Measurements from ENCODE around the gene PCDHA1.
"Not testable (repeated sequence)": the region's sequence is repeated elsewhere in the genome, so short reads cannot be mapped to it uniquely, and the experiment has no call there.

Gene PCDHA1

DNA sequence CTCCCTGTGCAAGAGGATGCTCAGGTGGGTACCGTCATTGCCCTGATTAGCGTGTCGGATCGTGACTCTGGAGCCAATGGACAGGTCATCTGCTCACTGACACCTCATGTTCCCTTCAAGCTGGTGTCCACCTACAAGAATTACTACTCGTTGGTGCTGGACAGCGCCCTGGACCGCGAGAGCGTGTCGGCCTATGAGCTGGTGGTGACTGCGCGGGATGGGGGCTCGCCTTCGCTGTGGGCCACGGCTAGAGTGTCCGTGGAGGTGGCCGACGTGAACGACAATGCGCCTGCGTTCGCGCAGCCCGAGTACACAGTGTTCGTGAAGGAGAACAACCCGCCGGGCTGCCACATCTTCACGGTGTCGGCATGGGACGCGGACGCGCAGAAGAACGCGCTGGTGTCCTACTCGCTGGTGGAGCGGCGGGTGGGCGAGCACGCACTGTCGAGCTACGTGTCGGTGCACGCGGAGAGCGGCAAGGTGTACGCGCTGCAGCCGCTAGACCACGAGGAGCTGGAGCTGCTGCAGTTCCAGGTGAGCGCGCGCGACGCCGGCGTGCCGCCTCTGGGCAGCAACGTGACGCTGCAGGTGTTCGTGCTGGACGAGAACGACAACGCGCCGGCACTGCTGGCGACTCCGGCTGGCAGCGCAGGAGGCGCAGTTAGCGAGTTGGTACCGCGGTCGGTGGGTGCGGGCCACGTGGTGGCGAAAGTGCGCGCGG, 90.8 kb downstream of the PCDHA1 start:
- CTCF ChIA-PET; H3K36me3 ChIP-seq (ENCODE audit: control insufficient read depth in 4 of 4, insufficient read depth in 4 of 4, low read length in 3 of 4); H3K27ac ChIP-seq (ENCODE audit: insufficient read depth in 1 of 2, low read depth in 1 of 2, low read length in 2 of 2, poor library complexity in 1 of 2, severe bottlenecking in 2 of 2); H3K4me1 ChIP-seq (ENCODE audit: control extremely low read depth in 1 of 4, control insufficient read depth in 4 of 4, insufficient read depth in 4 of 4, low read length in 3 of 4); DNase-seq; POLR2A ChIA-PET; H3K4me3 ChIP-seq (ENCODE audit: control insufficient read depth in 1 of 7, extremely low read depth in 1 of 7, insufficient read depth in 4 of 7, low read depth in 2 of 7, low read length in 6 of 7): not testable (repeated sequence)
- WGBS (ENCODE audit: insufficient coverage), result 44% methylated on average over 80 of the region's 80 CpGs
- Histone ChIP-seq H3K27me3 (replicated peaks in 2 of 5; ENCODE audit: control insufficient read depth in 4 of 5, insufficient read depth in 5 of 5, low read length in 4 of 5) (peaks cover 4 to 39% (median 7%) of the 10 kb centered on the region in 5 experiments), H3K9me3 (ENCODE audit: control extremely low read depth in 1 of 5, control insufficient read depth in 4 of 5, insufficient read depth in 2 of 5, low read depth in 1 of 5, low read length in 4 of 5) (peaks cover 8 to 55% (median 30%) of the 10 kb centered on the region in 5 experiments)

DNA sequence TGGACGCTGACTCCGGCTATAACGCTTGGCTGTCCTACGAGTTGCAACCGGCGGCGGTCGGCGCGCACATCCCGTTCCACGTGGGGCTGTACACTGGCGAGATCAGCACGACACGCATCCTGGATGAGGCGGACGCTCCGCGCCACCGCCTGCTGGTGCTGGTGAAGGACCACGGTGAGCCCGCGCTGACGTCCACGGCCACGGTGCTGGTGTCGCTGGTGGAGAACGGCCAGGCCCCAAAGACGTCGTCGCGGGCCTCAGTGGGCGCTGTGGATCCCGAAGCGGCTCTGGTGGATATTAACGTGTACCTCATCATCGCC, 91.3 kb downstream of the PCDHA1 start:
- 45% methylated on average over 37 of the region's 37 CpGs for WGBS (ENCODE audit: insufficient coverage)

DNA sequence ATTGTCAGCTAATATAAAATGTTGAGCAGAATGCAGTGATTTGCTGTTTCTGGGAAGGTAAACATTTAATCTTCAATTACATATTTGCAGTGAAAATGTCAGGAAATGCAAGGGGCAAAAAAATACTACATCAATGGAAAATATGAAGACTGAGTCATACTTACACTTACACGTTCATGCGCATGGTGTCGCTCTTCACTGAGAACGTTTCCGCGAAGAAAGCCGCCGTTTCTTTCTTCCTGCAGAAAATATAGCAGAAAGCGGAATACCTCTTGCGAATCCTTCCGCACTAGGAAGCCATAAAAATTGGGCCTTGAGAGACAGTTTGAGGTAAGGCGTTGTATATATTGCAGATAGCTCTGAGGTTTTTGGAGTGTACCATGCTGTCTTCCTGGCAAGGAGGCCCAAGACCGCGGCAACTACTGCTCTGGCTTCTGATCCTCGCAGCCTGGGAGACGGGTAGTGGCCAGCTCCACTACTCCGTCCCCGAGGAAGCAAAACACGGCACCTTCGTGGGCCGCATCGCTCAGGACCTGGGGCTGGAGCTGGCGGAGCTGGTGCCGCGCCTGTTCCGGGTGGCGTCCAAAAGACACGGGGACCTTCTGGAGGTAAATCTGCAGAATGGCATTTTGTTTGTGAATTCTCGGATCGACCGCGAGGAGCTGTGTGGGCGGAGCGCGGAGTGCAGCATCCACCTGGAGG, 96.1 kb downstream of the PCDHA1 start, which contains the start of gene PCDHA13:
PCDHA13 (plus strand) TSS at position 236 of the 702 bp plus-strand sequence; CDS start at position 381, 145 bp downstream.
- DNase-seq, result peak in 2 of 3 donors; percentile 1 to 9

More for the DNA sequence above, 91.3 kb downstream of the PCDHA1 start:
- Histone ChIP-seq H3K9me3 (ENCODE audit: control extremely low read depth in 1 of 5, control insufficient read depth in 4 of 5, insufficient read depth in 2 of 5, low read depth in 1 of 5, low read length in 4 of 5) (peaks cover 8 to 58% (median 35%) of the 10 kb centered on the region in 5 experiments), H3K27ac (ENCODE audit: insufficient read depth in 1 of 2, low read depth in 1 of 2, low read length in 2 of 2, poor library complexity in 1 of 2, severe bottlenecking in 2 of 2) (no peak overlapping the region), H3K4me3 (ENCODE audit: control insufficient read depth in 1 of 7, extremely low read depth in 1 of 7, insufficient read depth in 4 of 7, low read depth in 2 of 7, low read length in 6 of 7) (no peak overlapping the region), H3K4me1 (ENCODE audit: control extremely low read depth in 1 of 4, control insufficient read depth in 4 of 4, insufficient read depth in 4 of 4, low read length in 3 of 4) (no peaks in the 10 kb centered on the region), H3K27me3 (replicated peaks in 2 of 5; ENCODE audit: control insufficient read depth in 4 of 5, insufficient read depth in 5 of 5, low read length in 4 of 5) (peaks cover 4 to 44% (median 7%) of the 10 kb centered on the region in 5 experiments), H3K36me3 (ENCODE audit: control insufficient read depth in 4 of 4, insufficient read depth in 4 of 4, low read length in 3 of 4) (peaks cover 0 to 2% (median 0%) of the 10 kb centered on the region in 4 experiments)
- DNase-seq, result no peak
- CTCF ChIA-PET, result no interaction called here
- POLR2A ChIA-PET, result no interaction called here

DNA sequence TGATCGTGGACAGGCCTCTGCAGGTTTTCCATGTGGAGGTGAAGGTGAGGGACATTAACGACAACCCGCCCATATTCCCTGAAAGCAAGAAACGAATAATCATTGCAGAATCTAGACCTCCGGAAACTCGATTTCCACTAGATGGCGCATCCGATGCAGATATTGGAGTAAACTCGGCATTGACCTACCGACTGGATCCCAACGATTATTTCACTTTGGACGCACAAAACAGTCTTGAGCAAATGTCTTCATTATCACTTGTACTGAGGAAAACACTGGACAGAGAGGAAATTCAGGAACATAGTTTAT, 96.6 kb downstream of the PCDHA1 start:
- Histone ChIP-seq H3K27ac (ENCODE audit: insufficient read depth in 1 of 2, low read depth in 1 of 2, low read length in 2 of 2, poor library complexity in 1 of 2, severe bottlenecking in 2 of 2) (no peak overlapping the region), H3K4me3 (ENCODE audit: control insufficient read depth in 1 of 7, extremely low read depth in 1 of 7, insufficient read depth in 4 of 7, low read depth in 2 of 7, low read length in 6 of 7) (no peak overlapping the region), H3K27me3 (replicated peaks in 2 of 5; ENCODE audit: control insufficient read depth in 4 of 5, insufficient read depth in 5 of 5, low read length in 4 of 5) (peaks cover 3 to 28% (median 8%) of the 10 kb centered on the region in 5 experiments), H3K9me3 (ENCODE audit: control extremely low read depth in 1 of 5, control insufficient read depth in 4 of 5, insufficient read depth in 2 of 5, low read depth in 1 of 5, low read length in 4 of 5) (peaks cover 5 to 51% (median 29%) of the 10 kb centered on the region in 5 experiments), H3K4me1 (ENCODE audit: control extremely low read depth in 1 of 4, control insufficient read depth in 4 of 4, insufficient read depth in 4 of 4, low read length in 3 of 4) (no peaks in the 10 kb centered on the region), H3K36me3 (ENCODE audit: control insufficient read depth in 4 of 4, insufficient read depth in 4 of 4, low read length in 3 of 4) (peaks cover 0 to 2% (median 0%) of the 10 kb centered on the region in 4 experiments)
- 15% methylated on average over 12 of the region's 12 CpGs for WGBS (ENCODE audit: insufficient coverage)
- no peak for DNase-seq
- CTCF ChIA-PET, result no interaction called here
- POLR2A ChIA-PET, result no interaction called here

More for the DNA sequence above, 96.1 kb downstream of the PCDHA1 start, which contains the start of gene PCDHA13:
- ChIA-PET CTCF (no interaction called here), POLR2A (no interaction called here)
- WGBS (ENCODE audit: insufficient coverage), result 15% methylated on average over 19 of the region's 35 CpGs
- peaks cover 0 to 2% (median 0%) of the 10 kb centered on the region in 4 experiments for H3K36me3 ChIP-seq (ENCODE audit: control insufficient read depth in 4 of 4, insufficient read depth in 4 of 4, low read length in 3 of 4)
- peaks cover 3 to 33% (median 8%) of the 10 kb centered on the region in 5 experiments for H3K27me3 ChIP-seq (replicated peaks in 2 of 5; ENCODE audit: control insufficient read depth in 4 of 5, insufficient read depth in 5 of 5, low read length in 4 of 5)
- H3K4me1 ChIP-seq (ENCODE audit: control extremely low read depth in 1 of 4, control insufficient read depth in 4 of 4, insufficient read depth in 4 of 4, low read length in 3 of 4), result no peaks in the 10 kb centered on the region
- no peak within 1 kb of the TSS for H3K4me3 ChIP-seq (ENCODE audit: control insufficient read depth in 1 of 7, extremely low read depth in 1 of 7, insufficient read depth in 4 of 7, low read depth in 2 of 7, low read length in 6 of 7)
- no peak within 1 kb of the TSS for H3K27ac ChIP-seq (ENCODE audit: insufficient read depth in 1 of 2, low read depth in 1 of 2, low read length in 2 of 2, poor library complexity in 1 of 2, severe bottlenecking in 2 of 2)
- peaks cover 5 to 56% (median 34%) of the 10 kb centered on the region in 5 experiments for H3K9me3 ChIP-seq (ENCODE audit: control extremely low read depth in 1 of 5, control insufficient read depth in 4 of 5, insufficient read depth in 2 of 5, low read depth in 1 of 5, low read length in 4 of 5)

DNA sequence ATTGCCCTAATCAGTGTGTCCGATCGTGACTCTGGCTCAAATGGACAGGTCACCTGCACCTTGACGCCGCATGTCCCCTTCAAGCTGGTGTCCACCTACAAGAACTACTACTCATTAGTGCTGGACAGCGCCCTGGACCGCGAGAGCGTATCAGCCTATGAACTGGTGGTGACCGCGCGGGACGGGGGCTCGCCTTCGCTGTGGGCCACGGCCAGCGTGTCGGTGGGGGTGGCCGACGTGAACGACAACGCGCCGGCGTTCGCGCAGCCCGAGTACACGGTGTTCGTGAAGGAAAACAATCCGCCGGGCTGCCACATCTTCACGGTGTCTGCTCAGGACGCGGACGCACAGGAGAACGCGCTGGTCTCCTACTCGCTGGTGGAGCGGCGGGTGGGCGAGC, 97.4 kb downstream of the PCDHA1 start:
- ChIA-PET CTCF (no interaction called here), POLR2A (no interaction called here)
- no peak overlapping the region for H3K27ac ChIP-seq (ENCODE audit: insufficient read depth in 1 of 2, low read depth in 1 of 2, low read length in 2 of 2, poor library complexity in 1 of 2, severe bottlenecking in 2 of 2)
- 46% methylated on average over 31 of the region's 41 CpGs for WGBS (ENCODE audit: insufficient coverage)
- H3K9me3 ChIP-seq (ENCODE audit: control extremely low read depth in 1 of 5, control insufficient read depth in 4 of 5, insufficient read depth in 2 of 5, low read depth in 1 of 5, low read length in 4 of 5), result peaks cover 5 to 47% (median 27%) of the 10 kb centered on the region in 5 experiments
- no peak for DNase-seq
- no peak overlapping the region for H3K4me3 ChIP-seq (ENCODE audit: control insufficient read depth in 1 of 7, extremely low read depth in 1 of 7, insufficient read depth in 4 of 7, low read depth in 2 of 7, low read length in 6 of 7)
- peaks cover 0 to 2% (median 0%) of the 10 kb centered on the region in 4 experiments for H3K36me3 ChIP-seq (ENCODE audit: control insufficient read depth in 4 of 4, insufficient read depth in 4 of 4, low read length in 3 of 4)
- peaks cover 3 to 26% (median 8%) of the 10 kb centered on the region in 5 experiments for H3K27me3 ChIP-seq (replicated peaks in 2 of 5; ENCODE audit: control insufficient read depth in 4 of 5, insufficient read depth in 5 of 5, low read length in 4 of 5)
- H3K4me1 ChIP-seq (ENCODE audit: control extremely low read depth in 1 of 4, control insufficient read depth in 4 of 4, insufficient read depth in 4 of 4, low read length in 3 of 4), result no peaks in the 10 kb centered on the region

DNA sequence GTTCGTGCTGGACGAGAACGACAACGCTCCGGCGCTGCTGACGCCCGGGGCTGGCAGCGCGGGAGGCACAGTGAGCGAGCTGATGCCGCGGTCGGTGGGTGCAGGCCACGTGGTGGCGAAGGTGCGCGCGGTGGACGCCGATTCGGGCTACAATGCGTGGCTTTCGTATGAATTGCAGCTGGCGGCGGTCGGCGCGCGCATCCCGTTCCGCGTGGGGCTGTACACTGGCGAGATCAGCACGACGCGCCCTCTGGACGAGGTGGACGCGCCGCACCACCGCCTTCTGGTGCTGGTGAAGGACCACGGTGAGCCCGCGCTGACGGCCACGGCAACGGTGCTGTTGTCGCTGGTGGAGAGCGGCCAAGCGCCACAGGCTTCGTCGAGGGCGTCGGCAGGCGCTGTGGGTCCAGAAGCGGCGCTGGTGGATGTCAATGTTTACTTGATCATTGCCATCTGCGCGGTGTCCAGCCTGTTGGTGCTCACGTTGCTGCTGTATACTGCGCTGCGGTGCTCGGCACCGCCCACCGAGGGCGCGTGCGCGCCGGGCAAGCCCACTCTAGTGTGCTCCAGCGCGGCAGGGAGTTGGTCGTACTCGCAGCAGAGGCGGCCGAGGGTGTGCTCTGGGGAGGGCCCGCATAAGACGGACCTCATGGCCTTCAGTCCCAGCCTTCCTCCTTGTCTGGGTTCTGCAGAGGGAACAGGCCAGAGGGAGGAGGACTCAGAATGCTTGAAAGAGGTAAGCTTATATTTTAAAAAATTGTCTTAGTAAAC, 98.2 kb downstream of the PCDHA1 start:
- peaks cover 5 to 45% (median 27%) of the 10 kb centered on the region in 5 experiments for H3K9me3 ChIP-seq (ENCODE audit: control extremely low read depth in 1 of 5, control insufficient read depth in 4 of 5, insufficient read depth in 2 of 5, low read depth in 1 of 5, low read length in 4 of 5)
- no peaks in the 10 kb centered on the region for H3K4me1 ChIP-seq (ENCODE audit: control extremely low read depth in 1 of 4, control insufficient read depth in 4 of 4, insufficient read depth in 4 of 4, low read length in 3 of 4)
- no peak for DNase-seq
- ChIA-PET CTCF (no interaction called here), POLR2A (no interaction called here)
- no peak overlapping the region for H3K27ac ChIP-seq (ENCODE audit: insufficient read depth in 1 of 2, low read depth in 1 of 2, low read length in 2 of 2, poor library complexity in 1 of 2, severe bottlenecking in 2 of 2)
- peaks cover 3 to 26% (median 8%) of the 10 kb centered on the region in 5 experiments for H3K27me3 ChIP-seq (replicated peaks in 2 of 5; ENCODE audit: control insufficient read depth in 4 of 5, insufficient read depth in 5 of 5, low read length in 4 of 5)
- no peak overlapping the region for H3K4me3 ChIP-seq (ENCODE audit: control insufficient read depth in 1 of 7, extremely low read depth in 1 of 7, insufficient read depth in 4 of 7, low read depth in 2 of 7, low read length in 6 of 7)
- H3K36me3 ChIP-seq (ENCODE audit: control insufficient read depth in 4 of 4, insufficient read depth in 4 of 4, low read length in 3 of 4), result peaks cover 0 to 2% (median 0%) of the 10 kb centered on the region in 4 experiments
- WGBS (ENCODE audit: insufficient coverage), result 43% methylated on average over 75 of the region's 79 CpGs

Data from common myeloid progenitor, CD34-positive (primary cell).